Stromal cell of bone marrow (primary cell): ENCODE data around the gene NUP37.
"Not testable (repeated sequence)": the region's sequence is repeated elsewhere in the genome, so short reads cannot be mapped to it uniquely, and the experiment has no call there.

Experiments
- DNase-seq: peaks from one replicate; pipeline ENCODE4 v3.0.0-alpha.2; 2012; ENCODE audit warnings: low read depth

The NUP37 gene

DNA sequence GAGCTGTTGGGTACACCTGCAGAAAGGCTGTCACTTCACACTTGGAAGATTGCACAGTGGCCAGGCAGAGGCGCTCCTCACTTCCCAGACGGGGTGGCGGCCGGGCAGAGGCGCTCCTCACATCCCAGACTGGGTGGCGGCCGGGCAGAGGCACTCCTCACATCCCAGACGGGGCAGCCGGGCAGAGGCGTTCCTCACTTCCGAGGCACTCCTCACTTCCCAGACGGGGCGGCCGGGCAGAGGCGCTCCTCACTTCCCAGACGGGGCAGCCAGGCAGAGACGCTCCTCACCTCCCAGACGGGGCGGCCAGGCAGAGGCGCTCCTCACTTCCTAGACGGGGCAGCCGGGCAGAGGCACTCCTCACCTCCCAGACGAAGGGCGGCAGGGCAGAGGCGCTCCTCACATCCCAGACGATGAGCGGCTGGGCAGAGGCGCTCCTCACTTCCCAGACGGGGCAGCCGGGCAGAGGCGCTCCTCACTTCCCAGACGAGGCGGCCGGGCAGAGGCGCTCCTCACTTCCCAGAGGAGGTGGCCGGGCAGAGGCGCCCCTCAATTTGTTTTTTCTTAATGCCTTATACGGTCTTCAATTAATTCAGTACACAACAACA, 30.6 kb downstream of the NUP37 start:
- not testable (repeated sequence) for DNase-seq

DNA sequence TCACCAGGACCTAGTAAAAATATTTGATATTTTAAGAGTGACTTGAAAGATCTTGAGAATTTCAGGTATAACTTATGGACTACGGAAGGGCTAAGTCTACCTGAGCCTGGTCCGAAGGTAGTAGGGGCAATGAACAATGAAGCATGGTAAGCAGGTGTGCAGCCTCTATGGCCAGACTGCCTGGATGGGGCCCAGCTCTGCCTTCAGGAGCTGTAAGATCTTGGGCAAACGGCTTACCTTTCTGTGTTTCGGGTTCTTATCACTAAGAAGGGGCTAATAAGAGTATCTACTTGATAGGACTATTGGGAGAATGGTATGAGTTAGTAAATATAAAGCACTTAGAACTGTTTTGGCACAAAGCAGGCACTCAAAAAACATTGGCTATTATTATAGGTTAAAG, 39.1 kb downstream of the NUP37 start:
- no peak for DNase-seq

DNA sequence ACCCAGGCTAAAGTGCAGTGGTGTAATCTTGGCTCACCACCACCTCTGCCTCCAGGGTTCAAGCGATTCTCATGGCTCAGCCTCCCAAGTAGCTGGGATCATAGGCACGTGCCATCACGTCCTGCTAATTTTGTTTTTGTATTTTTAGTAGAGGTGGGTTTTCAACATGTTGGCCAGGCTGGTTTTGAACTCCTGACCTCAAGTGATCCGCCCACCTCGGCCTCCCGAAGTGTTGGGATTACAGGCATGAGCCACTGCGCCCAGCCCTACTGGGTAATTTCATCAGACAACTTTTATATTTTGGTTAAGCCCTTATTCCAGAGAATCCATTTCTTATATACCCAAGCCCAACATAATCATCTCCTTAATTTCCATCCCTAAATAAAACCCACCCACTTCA, 47.8 kb downstream of the NUP37 start:
- not testable (repeated sequence) for DNase-seq

DNA sequence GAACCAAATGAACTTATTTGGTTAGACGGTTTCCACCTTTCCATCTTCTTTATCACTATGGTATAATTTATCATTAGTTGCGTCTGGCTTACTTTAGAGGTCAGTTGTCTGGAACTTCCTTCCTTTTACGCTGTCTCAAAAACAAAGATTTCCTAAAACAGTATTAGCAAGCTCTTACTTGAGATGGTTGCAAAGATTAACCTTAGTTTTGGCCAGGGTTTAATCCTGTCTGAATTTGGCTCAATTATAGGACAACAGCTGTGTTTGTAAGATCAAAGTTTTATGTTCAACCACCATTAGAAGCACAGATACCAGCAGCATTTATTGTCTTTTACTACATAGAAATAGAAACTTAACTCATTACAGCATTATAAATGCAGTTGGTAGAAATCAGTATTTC, 50.2 kb downstream of the NUP37 start:
- no peak for DNase-seq

DNA sequence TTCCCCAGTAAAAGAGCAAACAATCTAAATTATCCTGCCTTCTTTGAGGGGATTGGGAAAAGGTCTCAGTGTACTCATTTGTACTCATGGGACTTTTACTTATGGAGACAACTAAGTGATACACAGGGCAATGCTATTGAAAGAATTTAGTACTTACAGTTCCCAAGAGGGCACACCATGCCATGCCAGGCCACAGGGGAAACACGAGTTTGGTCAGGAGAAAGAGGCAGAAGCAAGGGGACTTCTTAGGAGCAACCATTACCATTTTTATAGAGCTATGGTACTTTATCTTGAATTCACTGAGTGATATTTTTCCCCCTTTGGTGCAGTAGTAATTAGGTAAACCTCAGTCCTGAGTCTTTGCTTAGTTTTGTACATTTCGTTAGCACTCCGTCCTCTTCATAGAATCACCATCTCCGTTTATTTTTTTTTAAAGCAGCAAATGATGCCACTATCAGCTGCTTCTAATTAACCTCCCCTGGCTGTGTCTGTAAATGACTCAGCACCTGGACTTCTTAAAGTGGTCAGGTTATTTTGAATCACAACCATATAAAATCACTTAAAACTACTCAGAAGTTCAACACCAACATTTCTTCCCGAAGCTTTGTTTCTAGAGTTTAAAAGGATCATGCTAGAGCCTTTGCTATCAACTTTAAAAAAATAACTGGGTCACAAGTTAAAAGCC, 52.2 kb downstream of the NUP37 start:
- DNase-seq = peak; percentile 38

DNA sequence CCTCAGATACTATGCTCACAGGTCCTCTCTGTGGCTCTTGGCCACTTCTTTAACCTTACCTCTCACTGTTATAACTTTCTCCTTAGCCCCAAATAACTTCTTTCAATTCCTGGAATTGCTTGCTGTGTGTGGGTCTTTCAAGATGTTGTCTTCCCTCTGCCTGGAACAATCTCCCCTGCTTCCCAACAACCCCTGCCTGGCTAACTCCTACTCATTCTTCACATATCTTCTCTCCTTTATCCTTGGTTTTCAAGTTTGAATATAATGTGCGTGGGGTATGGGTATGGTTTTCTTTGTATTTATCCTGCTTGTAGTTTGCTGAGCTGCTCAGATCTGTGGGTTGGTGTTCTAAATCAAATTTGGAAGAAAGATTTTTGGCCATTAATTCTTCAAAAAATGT, 55.4 kb downstream of the NUP37 start:
- DNase-seq = no peak

DNA sequence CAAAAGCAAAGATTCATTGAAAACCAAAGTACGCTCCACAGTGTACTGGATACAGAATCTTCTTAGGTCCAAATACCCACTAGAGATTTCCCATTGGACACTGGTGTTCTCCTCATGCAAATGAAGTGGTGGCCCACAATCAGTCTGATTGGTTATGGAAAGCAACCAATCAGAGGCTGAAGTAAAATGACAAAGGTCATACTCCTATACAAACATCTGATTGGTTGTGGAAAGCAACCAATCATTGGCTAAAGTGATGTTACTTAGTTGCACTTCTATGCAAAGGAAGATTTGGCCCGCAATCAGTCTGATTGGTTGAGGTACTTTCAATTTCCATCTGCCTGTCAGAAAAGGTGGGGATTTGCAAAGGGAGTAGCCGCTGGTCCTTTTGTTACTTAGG, 56.8 kb downstream of the NUP37 start:
- DNase-seq = no peak

DNA sequence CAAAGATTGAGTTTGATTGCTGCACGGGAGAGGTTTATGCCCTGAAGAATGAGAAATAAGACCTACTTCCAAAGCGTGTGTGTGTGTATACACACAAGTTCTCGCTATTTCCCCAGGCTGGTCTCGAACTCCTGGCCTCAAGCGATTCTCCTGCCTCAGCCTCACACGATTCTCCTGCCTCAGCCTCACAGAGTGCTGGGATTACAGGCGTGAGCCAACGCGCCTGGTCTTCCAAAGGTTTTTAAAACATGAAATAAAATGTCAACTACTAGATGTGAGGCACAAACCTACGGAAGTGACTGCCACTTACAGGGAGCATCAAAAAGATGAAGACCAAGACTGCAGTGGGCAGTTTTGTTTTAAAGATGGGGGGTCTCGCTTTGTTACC, 57.5 kb downstream of the NUP37 start:
- DNase-seq = no peak

DNA sequence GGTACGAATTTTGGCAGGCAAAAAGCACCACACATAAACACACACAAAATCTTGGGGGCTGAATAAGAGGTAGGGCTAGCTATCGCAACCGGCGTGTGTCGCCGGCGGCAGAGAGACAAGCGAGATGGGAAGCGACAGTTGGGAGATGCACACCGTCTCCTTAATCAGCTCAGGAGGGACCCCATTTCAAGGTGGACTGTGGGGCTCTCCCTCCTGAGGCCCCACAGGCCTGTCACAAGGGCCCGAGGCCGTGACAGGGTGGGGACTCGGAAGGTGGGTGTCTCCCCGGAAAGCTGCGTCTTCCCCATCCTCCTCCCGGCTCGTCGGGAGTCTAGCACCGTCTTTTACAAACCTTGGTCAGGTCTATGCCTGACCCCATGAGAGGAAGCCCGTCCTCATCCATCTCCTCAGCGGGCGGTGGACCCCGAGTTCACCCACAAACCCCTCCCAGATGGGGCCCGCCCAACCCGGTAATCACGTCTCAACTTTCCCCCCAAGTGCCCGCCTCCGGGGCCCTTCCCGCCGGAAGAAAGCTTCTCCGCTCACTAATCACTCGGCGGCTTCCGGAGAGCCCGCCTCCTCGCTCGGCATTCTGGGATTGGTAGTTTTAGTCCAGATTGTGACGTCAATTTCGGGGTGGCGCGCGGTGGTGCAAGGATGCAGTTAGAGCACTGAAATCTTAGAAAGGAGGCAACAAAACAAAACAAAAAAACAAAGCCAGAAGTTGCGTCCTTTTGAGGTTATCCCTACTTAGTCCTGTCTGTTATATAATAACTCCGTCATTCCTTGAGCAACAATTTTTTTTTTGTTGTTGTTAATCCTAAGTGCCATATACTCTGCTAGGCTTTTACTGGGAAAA, 58.1 kb downstream of the NUP37 start, which contains the start of gene WASHC3:
WASHC3 (minus strand) TSS at position 432 of the 859 bp plus-strand sequence; CDS start at position 403, 29 bp downstream.
- peak; percentile 94 for DNase-seq

DNA sequence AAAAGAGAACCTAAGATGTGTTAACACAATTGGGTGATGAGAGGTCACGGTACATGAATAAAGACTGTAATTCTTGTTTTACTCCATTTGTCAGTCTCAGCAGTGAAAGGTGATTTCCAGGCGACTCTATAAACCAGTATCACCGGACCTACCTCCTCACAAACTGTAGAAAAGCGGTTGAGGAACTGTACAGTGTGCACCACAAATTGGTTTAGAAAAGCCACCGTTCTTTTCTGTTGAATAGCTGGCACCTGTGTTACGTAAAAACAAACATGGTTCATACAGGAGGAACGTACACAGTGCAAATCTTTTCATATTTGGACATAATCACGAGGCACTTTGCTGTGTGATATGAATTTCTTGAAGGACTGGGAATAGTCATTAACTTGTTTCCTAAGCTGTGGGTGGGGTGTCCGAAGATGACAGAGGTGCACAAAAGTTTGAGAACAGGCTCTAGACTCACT, 58.8 kb downstream of the NUP37 start:
- no peak for DNase-seq

DNA sequence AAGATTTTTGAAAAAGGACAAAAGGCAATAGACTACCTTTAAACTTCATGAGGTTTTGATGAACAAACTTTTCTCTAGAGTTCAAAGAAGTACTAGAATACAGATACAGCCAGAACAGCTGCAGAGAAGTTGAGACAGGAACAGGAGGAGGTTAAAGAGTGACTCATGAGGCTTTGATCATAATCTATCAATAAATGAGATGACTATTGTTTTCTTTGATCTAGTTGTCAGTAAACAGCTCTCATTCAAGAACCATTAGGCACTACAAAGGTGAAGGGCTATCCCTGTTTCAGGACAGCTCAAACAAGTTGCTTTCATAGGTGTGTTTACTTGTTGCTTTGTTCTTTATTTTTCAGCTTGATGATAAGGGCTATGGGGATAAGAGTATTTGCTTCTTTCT, 60.6 kb downstream of the NUP37 start:
- no peak for DNase-seq

DNA sequence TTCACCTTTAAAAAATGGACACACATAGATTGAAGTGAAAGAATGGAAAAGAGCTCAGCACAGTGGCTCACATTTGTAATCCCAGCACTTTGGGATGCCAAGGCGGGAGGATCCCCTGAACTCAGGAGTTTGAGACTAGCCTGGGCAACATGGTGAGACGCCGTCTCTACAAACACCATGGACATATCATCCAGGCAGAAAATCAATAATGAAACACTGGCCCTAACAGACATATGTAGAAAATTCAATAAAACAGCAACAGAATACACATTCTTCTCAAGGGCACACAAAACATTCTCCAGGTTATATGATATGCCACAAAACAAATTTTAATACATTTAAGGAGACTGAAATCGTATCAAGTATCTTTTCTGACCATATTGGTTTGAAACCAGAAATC, 65.6 kb downstream of the NUP37 start:
- no peak for DNase-seq

DNA sequence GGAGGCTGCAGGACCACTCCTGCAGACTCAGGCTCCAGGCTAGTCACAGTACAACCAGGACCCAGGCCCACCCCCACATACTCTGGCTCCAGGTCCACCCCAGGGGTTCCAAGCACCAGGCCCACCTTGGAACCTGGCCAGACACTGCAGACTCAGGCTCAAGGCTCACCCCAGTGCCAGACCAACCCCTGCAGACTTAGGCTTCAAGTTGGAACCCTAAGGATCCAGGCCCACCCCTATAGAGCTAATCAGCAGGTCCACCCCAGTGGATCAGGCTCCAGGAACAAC, 66.9 kb downstream of the NUP37 start:
- DNase-seq = no peak

DNA sequence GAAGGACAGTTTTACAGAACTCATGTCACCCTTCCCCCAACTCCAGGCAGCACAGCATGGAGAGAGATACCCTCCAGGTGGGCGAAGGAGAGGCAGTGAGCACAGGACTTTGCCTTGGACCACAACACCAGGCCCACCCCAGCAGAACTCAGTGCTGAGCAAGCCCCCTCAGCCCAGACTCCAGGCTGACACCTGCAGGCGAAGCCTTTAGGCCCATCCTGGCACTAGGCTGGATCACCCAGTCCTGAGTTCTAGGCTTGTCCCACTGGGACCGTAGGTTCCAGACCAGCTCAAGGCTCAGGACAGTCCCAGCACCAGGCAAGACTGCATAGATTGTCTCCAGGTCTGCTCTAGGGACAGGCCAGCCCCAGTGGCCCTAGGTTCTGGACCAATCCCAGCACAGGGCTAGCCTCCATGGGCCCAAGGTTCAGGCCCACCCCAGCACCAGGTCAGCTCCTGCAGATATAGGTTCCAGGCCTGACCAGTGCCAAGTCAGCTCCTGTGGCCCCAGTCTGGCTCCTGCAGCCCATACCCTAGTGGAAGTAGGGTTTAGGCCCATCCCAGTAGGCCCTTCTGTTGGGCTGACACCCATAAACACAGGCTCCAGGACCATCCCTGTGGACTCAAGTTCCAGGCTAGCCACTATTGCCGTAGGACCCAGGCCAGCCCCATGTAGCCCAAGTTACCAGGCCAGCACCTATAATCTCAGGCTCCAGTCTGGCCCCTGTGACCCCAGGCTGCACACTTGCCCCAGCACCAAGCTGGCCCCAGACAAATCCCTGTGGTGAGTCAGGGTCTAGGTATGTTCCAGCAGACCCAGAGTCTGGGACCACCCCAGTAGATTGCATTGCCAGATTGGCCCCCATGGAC, 67.5 kb downstream of the NUP37 start:
- no peak for DNase-seq

DNA sequence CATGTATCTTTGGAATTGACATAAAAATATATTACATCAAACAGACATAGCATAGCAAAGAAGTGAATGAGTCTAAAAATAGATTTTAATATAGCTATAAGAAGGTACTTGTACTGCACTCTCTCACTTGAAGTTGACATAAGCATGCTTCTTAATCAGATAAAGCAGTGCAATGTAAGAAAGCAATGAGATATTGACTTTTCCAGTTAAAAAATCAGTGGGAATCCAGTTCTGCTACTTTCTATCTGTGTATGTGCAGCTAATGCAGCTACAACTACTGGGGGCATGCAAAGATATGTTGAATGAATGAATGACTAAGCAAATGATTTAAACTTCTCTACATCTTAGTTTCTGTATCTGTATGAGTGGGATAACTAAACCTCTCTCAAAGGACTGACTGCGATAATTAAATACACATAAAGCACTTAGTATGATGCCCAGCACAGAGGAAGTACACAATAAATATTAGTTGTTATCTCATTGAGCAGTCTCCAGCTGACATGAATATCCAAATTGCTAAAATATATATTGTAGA, 68.4 kb downstream of the NUP37 start:
- DNase-seq = no peak

DNA sequence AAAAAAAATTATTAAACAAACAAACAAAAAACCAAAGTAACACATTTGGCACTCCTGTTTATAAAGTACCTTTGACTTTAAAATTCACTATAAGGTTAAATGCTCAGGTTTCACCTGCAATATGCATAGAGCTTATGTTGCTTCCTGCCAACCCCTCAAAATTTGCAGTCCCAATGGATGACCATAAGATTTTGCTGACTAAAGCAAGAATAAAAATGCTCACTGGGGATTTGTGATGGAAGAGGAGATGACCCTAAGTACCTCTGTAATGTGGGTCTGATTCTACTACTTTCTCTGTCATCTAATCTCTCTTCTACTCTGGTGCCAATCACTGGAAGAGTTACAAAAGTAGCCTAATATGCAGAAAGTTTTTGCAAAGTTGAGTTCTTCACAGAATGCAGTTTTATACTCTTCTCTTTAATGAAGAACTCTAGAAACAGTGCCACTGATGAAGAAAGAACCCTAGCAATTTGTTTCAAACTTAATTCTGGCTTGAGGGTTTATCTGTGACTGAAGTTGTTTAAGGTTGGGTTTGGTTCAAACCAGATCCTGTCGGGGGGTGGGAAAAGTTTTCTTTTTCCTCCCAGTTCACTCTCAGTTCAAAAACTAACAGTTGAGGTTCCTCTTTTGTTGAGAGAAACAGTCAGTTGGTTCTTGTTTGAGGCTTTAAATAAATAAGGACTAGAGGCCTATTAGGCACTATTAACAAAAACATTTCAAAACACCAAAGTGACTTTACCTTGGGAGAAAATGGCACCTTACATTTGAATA, 69.1 kb downstream of the NUP37 start:
- DNase-seq = no peak

DNA sequence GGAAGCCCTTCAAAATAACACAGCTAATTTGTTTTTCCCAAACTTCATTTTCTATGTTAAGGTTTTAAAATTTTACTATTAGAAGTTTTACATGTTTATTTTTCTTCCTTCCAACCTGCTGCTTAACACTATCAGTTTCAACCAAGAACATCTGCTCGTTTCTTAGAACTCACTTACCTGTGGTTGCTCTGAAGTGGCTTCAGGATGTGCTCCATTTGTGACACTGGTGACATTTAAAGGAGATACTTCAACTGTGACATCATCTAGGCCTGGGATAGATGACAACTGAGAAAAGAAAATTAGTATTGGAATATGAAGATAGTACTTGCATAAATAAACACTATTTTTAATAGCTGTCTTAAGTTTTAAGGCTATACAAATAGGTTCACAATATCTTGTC, 76.0 kb downstream of the NUP37 start:
- DNase-seq = no peak

DNA sequence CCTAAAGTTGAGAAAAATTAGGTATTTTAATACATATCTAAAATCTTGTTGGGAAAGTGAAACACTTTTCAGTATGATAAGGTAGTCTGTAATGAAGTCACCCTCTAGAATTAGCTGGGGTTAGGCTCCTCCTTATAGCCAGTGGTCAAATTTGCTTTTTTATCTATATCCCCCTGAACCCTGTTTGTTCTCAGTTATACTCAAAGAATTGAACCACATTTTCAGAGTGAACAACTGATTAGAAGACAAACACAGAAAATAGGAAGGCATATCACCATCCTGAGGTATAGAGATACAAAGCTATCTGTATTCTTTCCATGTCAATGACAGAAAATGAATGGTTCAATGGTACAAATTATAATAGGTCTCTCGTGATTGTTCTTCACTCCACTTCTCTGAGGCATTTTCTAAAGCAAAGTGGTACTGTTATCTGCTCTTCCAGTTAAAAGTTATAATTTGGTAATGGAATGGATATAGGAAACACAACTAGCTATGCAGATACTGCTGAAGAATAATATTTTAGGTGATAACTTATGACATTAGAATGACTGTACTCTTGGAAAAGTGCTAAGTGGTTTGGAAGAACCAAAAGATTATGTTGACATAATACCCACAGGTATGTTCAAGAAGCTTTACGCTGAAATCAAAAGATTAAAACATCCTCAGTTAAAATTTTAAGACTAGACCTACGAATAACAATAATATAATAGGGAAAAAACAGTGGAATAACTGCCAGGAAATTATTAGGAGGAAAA, 85.7 kb downstream of the NUP37 start:
- DNase-seq = peak; percentile 13

DNA sequence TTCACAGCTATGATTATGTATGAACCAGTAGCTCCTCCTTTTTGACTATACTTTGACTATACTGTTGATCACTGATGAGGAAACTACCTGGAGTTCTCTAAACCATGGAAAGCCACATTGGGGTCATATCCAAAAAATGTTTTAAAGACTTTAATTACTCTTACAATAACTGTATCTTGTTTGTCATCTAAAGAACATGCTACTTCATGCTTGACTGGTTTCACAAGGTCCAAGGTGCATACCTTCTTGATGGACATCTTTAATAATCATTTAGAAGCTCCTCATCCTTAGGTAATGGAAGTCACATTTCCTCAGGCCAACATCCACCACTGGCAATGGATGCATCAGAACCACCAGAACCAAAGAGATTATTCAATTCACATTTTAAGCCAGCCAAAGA, 88.1 kb downstream of the NUP37 start:
- DNase-seq = no peak

DNA sequence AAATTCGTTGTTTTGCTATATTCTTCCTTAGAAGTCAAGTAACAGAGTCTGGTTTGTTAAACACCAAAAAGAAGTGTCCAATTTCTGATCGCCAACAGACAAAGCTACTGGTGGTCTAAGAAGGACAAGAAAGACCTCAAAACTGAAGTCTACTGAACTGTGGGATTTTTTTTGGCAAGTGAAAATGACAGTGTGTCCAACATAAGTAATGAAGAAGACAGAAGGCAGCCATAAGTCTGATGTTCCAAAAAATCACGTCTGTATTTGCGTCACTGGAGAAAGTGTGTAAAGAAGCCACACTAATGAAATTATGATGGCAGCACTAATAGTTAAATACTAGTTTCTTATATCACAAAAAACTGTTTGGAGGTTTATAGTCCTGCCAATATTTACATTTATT, 90.8 kb downstream of the NUP37 start:
- peak; percentile 15 for DNase-seq
